ENCODE data around the gene DOCK4. TPM values are rescaled to one million over a fixed set of nuclear protein-coding genes. Genes with fewer than 3 reads are reported as not detected.

DOCK4 gene
- total RNA-seq, 1 donor from 2014 or later = 60.3 TPM

GRCh38 chr7:111732923-111733322 is 473.3 kb downstream of the DOCK4 start:
- Mint-ChIP-seq H3K27me3 (ENCODE audit: unreplicated experiment) (peaks cover 2% of the 10 kb centered on the region), H3K27ac (ENCODE audit: unreplicated experiment) (no peak overlapping the region), H3K9me3 (ENCODE audit: unreplicated experiment) (peaks cover 2% of the 10 kb centered on the region), H3K36me3 (ENCODE audit: unreplicated experiment) (no peaks in the 10 kb centered on the region), H3K4me1 (ENCODE audit: low read depth, unreplicated experiment) (peaks cover 10% of the 10 kb centered on the region), H3K4me3 (ENCODE audit: unreplicated experiment) (no peak overlapping the region)
- no peak for TF ChIP-seq CTCF (IDR thresholded peaks at IDR 0.05; ENCODE audit: partially characterized antibody, unreplicated experiment)
- no peak for DNase-seq

- peaks cover 2% of the 10 kb centered on the region for H3K9me3 Mint-ChIP-seq (ENCODE audit: unreplicated experiment)
- no peak overlapping the region for H3K27ac Mint-ChIP-seq (ENCODE audit: unreplicated experiment)
- peak; percentile 63 for TF ChIP-seq CTCF (IDR thresholded peaks at IDR 0.05; ENCODE audit: partially characterized antibody, unreplicated experiment)
- H3K4me3 Mint-ChIP-seq (ENCODE audit: unreplicated experiment) = no peak overlapping the region
- no peaks in the 10 kb centered on the region for H3K36me3 Mint-ChIP-seq (ENCODE audit: unreplicated experiment)
- DNase-seq = no peak
- H3K4me1 Mint-ChIP-seq (ENCODE audit: low read depth, unreplicated experiment) = peaks cover 10% of the 10 kb centered on the region
- peaks cover 2% of the 10 kb centered on the region for H3K27me3 Mint-ChIP-seq (ENCODE audit: unreplicated experiment)
These were observed 475.5 kb downstream of the DOCK4 start for GRCh38 chr7:111730476-111731300.

- Mint-ChIP-seq H3K27me3 (ENCODE audit: unreplicated experiment) (peaks cover 2% of the 10 kb centered on the region), H3K36me3 (ENCODE audit: unreplicated experiment) (no peaks in the 10 kb centered on the region), H3K27ac (ENCODE audit: unreplicated experiment) (no peak overlapping the region), H3K9me3 (ENCODE audit: unreplicated experiment) (peaks cover 2% of the 10 kb centered on the region), H3K4me3 (ENCODE audit: unreplicated experiment) (no peak overlapping the region), H3K4me1 (ENCODE audit: low read depth, unreplicated experiment) (peaks cover 9% of the 10 kb centered on the region)
- no peak for DNase-seq
- TF ChIP-seq CTCF (IDR thresholded peaks at IDR 0.05; ENCODE audit: partially characterized antibody, unreplicated experiment) = no peak
These were observed 476.1 kb downstream of the DOCK4 start for GRCh38 chr7:111730057-111730456.

GRCh38 chr7:111729483-111729882 is 476.7 kb downstream of the DOCK4 start:
- H3K4me1 Mint-ChIP-seq (ENCODE audit: low read depth, unreplicated experiment) = peaks cover 9% of the 10 kb centered on the region
- TF ChIP-seq CTCF (IDR thresholded peaks at IDR 0.05; ENCODE audit: partially characterized antibody, unreplicated experiment) = no peak
- no peak for DNase-seq
- peaks cover 2% of the 10 kb centered on the region for H3K9me3 Mint-ChIP-seq (ENCODE audit: unreplicated experiment)
- H3K36me3 Mint-ChIP-seq (ENCODE audit: unreplicated experiment) = no peaks in the 10 kb centered on the region
- H3K4me3 Mint-ChIP-seq (ENCODE audit: unreplicated experiment) = no peak overlapping the region
- peaks cover 2% of the 10 kb centered on the region for H3K27me3 Mint-ChIP-seq (ENCODE audit: unreplicated experiment)
- H3K27ac Mint-ChIP-seq (ENCODE audit: unreplicated experiment) = no peak overlapping the region

GRCh38 chr7:111728635-111728995 is 477.6 kb downstream of the DOCK4 start:
- H3K4me3 Mint-ChIP-seq (ENCODE audit: unreplicated experiment) = no peak overlapping the region
- H3K27me3 Mint-ChIP-seq (ENCODE audit: unreplicated experiment) = peaks cover 5% of the 10 kb centered on the region
- H3K9me3 Mint-ChIP-seq (ENCODE audit: unreplicated experiment) = peaks cover 2% of the 10 kb centered on the region
- H3K27ac Mint-ChIP-seq (ENCODE audit: unreplicated experiment) = no peak overlapping the region
- no peak for DNase-seq
- no peak for TF ChIP-seq CTCF (IDR thresholded peaks at IDR 0.05; ENCODE audit: partially characterized antibody, unreplicated experiment)
- H3K36me3 Mint-ChIP-seq (ENCODE audit: unreplicated experiment) = no peaks in the 10 kb centered on the region
- peaks cover 9% of the 10 kb centered on the region for H3K4me1 Mint-ChIP-seq (ENCODE audit: low read depth, unreplicated experiment)
